SJSA1 (cell line): Measurements from ENCODE around the gene MDM1. TPM values are rescaled to one million over a fixed set of nuclear protein-coding genes. Genes with fewer than 3 reads are reported as not detected.

Source experiments
- DNase-seq, 2 experiments: peaks; one replicate each; pipeline ENCODE4 v3.0.0-alpha.2; 2015 to 2020; ENCODE audit warnings: low spot score in 2 of 2, low read depth in 1 of 2
- H3K27ac ChIP-seq: fragments of 250-450 bp; sonication (Bioruptor Pico); 2 replicates; pipeline ENCODE4 v1.5.1; 2020; ENCODE audit warnings: mild to moderate bottlenecking, moderate library complexity
- H3K27me3 ChIP-seq: fragments of 250-450 bp; sonication (Bioruptor Pico); replicated peaks from 2 replicates; pipeline ENCODE4 v1.5.1; 2020; ENCODE audit warnings: mild to moderate bottlenecking, moderate library complexity
- H3K36me3 ChIP-seq: fragments of 250-450 bp; sonication (Bioruptor Pico); 2 replicates; pipeline ENCODE4 v1.5.1; 2020; ENCODE audit warnings: mild to moderate bottlenecking
- H3K4me1 ChIP-seq: fragments of 250-450 bp; sonication (Bioruptor Pico); replicated peaks from 2 replicates; pipeline ENCODE4 v1.6.1; 2021; ENCODE audit warnings: mild to moderate bottlenecking
- H3K4me3 ChIP-seq: fragments of 250-450 bp; sonication (Bioruptor Pico); 2 replicates; pipeline ENCODE4 v1.5.1; 2020; ENCODE audit warnings: mild to moderate bottlenecking
- H3K9me3 ChIP-seq: fragments of 250-450 bp; sonication (Bioruptor Pico); replicated peaks from 2 replicates; pipeline ENCODE4 v1.5.1; 2020; ENCODE audit warnings: mild to moderate bottlenecking
- total RNA-seq: library from RNA; depleted of rRNA; stranded (reverse); fragments of >200 nt; shearing (Covaris generic); gene quantifications from 2 replicates; pipeline ENCODE4 v1.2.3, GENCODE V29; 2014

Gene MDM1
- total RNA-seq, 1 experiment from 2014 or later = 17.1 TPM

DNA sequence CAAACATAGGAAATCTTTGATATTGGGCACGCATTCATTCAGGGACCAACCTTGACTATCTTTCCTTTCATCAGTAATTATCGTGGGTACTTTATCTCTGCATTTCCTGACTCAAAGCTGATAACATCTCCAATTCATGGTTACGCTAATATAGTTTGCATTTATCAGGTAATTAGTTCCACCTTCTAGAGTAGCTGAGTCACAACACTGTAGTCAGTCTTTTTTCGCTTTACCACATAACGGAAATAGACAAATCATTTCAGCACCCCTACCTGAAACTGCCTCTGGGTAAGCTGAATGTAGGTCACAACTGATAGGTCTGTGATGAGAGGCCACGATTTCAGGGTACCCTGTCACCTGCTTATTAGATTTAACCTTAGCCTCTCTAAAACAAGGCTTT, 42.0 kb downstream of the MDM1 start:
- Histone ChIP-seq H3K4me3 (no peak overlapping the region), H3K36me3 (no peaks in the 10 kb centered on the region), H3K9me3 (no peaks in the 10 kb centered on the region; the same call in 1 of the 2 replicates), H3K27me3 (no peaks in the 10 kb centered on the region), H3K4me1 (no peaks in the 10 kb centered on the region), H3K27ac (no peak overlapping the region)
- DNase-seq = no peak

DNA sequence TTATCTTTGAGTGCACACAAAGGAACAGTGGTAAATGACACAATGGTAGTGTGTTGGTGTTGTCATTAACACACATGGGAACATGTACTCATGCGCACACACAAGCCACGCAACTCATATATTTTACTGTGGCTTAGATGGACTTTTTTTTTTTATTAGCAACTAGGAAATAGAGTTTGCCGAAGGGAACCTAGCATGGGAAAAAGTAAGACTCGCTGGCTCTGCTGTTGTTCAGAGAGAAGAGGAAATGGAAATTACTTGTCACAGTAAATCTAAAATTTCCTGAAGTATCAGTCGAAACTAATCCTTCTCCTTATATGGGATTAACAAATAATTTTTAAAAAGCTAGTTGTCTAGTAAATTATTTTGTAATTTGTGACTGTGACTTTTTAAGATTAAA, 45.1 kb downstream of the MDM1 start:
- H3K27ac ChIP-seq = no peak overlapping the region
- H3K36me3 ChIP-seq = no peaks in the 10 kb centered on the region
- H3K4me1 ChIP-seq = no peaks in the 10 kb centered on the region
- H3K9me3 ChIP-seq = no peaks in the 10 kb centered on the region; the same call in 1 of the 2 replicates
- no peak for DNase-seq
- no peaks in the 10 kb centered on the region for H3K27me3 ChIP-seq
- H3K4me3 ChIP-seq = no peak overlapping the region

- Histone ChIP-seq H3K27me3 (no peaks in the 10 kb centered on the region), H3K27ac (no peak overlapping the region), H3K4me1 (no peaks in the 10 kb centered on the region), H3K4me3 (no peak overlapping the region), H3K9me3 (no peaks in the 10 kb centered on the region; the same call in 1 of the 2 replicates), H3K36me3 (no peaks in the 10 kb centered on the region)
- DNase-seq = no peak
These were observed 45.8 kb downstream of the MDM1 start for GRCh38 chr12:68286396-68286795.

GRCh38 chr12:68285541-68285940, 46.6 kb downstream of the MDM1 start:
- no peak for DNase-seq
- Histone ChIP-seq H3K27ac (no peak overlapping the region), H3K9me3 (no peaks in the 10 kb centered on the region; the same call in 1 of the 2 replicates), H3K4me1 (no peaks in the 10 kb centered on the region), H3K4me3 (no peak overlapping the region), H3K27me3 (no peaks in the 10 kb centered on the region), H3K36me3 (no peaks in the 10 kb centered on the region)

- Histone ChIP-seq H3K4me1 (no peaks in the 10 kb centered on the region), H3K9me3 (no peaks in the 10 kb centered on the region; the same call in 1 of the 2 replicates), H3K27ac (no peak overlapping the region), H3K27me3 (no peaks in the 10 kb centered on the region), H3K36me3 (no peaks in the 10 kb centered on the region), H3K4me3 (no peak overlapping the region)
- DNase-seq = no peak
These were observed 50.7 kb downstream of the MDM1 start for GRCh38 chr12:68281322-68282077.

- Histone ChIP-seq H3K4me3 (no peak overlapping the region), H3K4me1 (no peaks in the 10 kb centered on the region), H3K36me3 (no peaks in the 10 kb centered on the region), H3K27ac (no peak overlapping the region), H3K27me3 (no peaks in the 10 kb centered on the region), H3K9me3 (no peaks in the 10 kb centered on the region; the same call in 1 of the 2 replicates)
- DNase-seq = no peak
These were observed 51.9 kb downstream of the MDM1 start for GRCh38 chr12:68280240-68280639.

DNA sequence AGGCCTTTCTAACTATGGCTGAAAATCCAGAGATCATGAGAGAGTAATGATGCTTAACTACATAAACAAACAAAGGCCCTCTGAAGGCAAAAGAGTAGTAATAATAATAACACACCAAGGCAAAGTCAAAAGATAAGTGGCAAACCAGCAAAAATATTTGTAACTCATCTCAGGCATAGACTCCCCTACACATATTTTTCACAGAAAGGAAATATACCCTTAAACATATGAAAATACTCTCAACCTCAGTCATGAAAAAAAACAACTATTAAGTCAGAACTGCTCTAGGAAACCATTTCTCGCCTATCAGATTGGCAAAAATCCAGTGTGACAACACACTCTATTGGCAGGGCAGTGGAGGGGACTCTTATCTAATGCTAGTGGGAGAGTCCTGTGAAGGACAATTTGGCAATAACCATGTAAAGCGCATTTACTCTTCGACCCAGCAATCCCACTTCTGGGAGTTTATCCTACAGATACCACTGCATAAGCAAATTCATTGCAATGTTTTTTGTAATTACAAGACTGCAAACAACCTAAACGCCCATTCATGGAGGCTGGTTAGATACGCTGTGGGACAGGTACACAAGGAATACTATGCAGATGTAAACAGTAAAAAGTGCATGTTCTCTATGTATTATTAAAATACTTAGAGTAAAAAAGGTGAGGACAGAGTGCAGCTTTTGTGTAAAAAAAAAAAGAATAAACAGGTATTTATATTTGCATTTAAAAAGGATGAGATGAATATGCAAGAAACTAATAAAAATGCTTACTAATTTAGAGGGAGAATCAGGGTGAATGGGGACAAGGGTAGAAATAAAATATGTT, 52.7 kb downstream of the MDM1 start:
- Histone ChIP-seq H3K4me3 (no peak overlapping the region), H3K9me3 (no peaks in the 10 kb centered on the region), H3K36me3 (no peaks in the 10 kb centered on the region), H3K4me1 (no peaks in the 10 kb centered on the region), H3K27ac (no peak overlapping the region), H3K27me3 (no peaks in the 10 kb centered on the region)
- DNase-seq = no peak

DNA sequence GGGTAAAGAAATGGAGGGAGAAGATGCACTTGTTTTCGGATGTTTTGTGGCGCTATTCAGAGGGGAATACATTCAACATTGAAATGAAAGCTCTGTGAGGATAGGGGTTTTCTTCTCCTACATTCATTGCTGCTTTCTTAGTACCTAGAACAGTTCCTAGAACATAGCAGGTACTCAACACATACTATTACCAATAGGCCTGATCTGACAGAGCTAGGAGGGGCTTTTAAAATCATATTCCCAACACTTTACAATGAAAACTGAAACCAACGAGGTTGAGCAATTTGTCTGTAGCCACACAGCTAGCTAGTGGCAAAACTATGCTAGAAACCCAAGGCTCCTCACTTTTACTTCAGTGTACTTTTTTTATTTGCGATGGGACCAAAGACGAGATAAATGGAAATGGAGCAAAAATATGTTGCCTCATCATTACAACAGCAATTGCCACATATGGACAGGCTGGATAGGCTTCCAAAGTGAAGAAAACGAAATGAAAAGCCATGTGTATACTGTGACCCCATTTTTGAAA, 55.7 kb downstream of the MDM1 start:
- Histone ChIP-seq H3K4me3 (no peak overlapping the region), H3K9me3 (no peaks in the 10 kb centered on the region), H3K27ac (no peak overlapping the region), H3K36me3 (no peaks in the 10 kb centered on the region), H3K4me1 (no peaks in the 10 kb centered on the region), H3K27me3 (no peaks in the 10 kb centered on the region)
- no peak for DNase-seq

- no peak for DNase-seq
- no peaks in the 10 kb centered on the region for H3K9me3 ChIP-seq
- H3K27me3 ChIP-seq = no peaks in the 10 kb centered on the region
- no peaks in the 10 kb centered on the region for H3K4me1 ChIP-seq
- H3K36me3 ChIP-seq = no peaks in the 10 kb centered on the region
- H3K27ac ChIP-seq = no peak overlapping the region
- no peak overlapping the region for H3K4me3 ChIP-seq
These were observed 59.4 kb downstream of the MDM1 start for GRCh38 chr12:68272732-68273131.

DNA sequence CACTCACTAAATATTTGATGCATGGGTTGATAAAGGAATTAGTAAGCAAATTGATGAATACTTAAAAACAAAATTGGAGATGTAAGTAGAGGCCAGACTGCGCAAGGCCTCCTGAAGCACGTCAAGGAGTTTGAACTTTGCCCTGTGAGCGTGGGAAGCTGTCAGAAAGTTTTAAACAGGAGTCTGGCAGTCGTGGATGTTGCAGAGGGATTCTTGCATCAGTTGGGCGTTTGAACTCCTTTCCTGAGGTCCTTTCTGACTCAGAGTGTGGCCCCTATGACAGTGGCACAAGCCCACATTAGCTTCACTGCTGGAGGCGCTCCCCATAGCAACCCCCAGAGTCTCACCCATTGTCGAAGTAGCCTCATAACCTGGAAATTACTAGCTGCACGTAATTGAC, 60.8 kb downstream of the MDM1 start:
- Histone ChIP-seq H3K9me3 (no peaks in the 10 kb centered on the region), H3K4me1 (no peaks in the 10 kb centered on the region), H3K27ac (no peak overlapping the region), H3K36me3 (no peaks in the 10 kb centered on the region), H3K27me3 (no peaks in the 10 kb centered on the region), H3K4me3 (no peak overlapping the region)
- DNase-seq = no peak

DNA sequence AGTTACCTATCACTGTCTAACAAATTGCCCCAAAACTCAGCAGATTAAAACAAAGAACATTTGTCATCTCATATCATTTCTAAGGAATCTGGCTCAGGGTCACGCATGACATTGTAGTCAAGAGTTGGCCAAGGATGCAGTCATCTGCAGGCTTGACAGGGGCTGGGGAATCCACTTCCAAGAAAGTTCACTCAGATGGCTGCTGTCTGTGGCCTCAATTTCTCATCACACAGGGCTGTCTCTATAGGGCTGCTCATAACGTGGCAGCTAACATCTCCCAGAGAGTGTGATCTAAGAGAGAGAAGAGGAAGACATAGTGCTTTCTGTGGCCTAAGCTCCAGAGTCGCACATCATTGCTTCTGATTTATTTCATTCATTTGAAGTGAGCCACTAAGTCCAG, 61.8 kb downstream of the MDM1 start:
- Histone ChIP-seq H3K27me3 (no peaks in the 10 kb centered on the region), H3K4me3 (no peak overlapping the region), H3K9me3 (no peaks in the 10 kb centered on the region), H3K36me3 (no peaks in the 10 kb centered on the region), H3K4me1 (no peaks in the 10 kb centered on the region), H3K27ac (no peak overlapping the region)
- no peak for DNase-seq

- H3K27ac ChIP-seq = no peak overlapping the region
- no peaks in the 10 kb centered on the region for H3K9me3 ChIP-seq
- H3K4me3 ChIP-seq = no peak overlapping the region
- H3K36me3 ChIP-seq = no peaks in the 10 kb centered on the region
- no peak for DNase-seq
- no peaks in the 10 kb centered on the region for H3K4me1 ChIP-seq
- H3K27me3 ChIP-seq = no peaks in the 10 kb centered on the region
These were observed 62.4 kb downstream of the MDM1 start for GRCh38 chr12:68269779-68270178.

DNA sequence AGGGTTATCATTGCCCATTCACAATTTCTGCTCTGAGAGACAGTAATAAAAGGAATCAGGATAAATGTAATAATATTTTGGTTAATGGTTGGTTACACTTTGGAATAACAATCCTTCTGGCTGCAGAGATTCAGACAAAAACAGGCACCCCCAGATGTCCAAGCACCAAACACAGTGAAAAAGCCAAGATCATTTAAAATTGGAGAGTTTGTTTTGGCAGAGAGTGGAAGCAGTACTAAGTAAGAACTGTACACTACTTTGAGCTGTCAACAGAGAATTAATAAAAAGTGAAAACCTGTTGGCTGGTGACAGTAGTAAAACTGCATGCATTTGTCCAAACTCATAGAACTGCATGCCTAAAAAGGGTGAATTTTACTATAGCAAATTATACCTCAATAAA, 63.2 kb downstream of the MDM1 start:
- DNase-seq = no peak
- no peaks in the 10 kb centered on the region for H3K9me3 ChIP-seq
- H3K4me3 ChIP-seq = no peak overlapping the region
- no peak overlapping the region for H3K27ac ChIP-seq
- H3K27me3 ChIP-seq = no peaks in the 10 kb centered on the region
- H3K36me3 ChIP-seq = no peaks in the 10 kb centered on the region
- H3K4me1 ChIP-seq = no peaks in the 10 kb centered on the region

- no peak overlapping the region for H3K27ac ChIP-seq
- no peaks in the 10 kb centered on the region for H3K36me3 ChIP-seq
- H3K27me3 ChIP-seq = no peaks in the 10 kb centered on the region
- DNase-seq = no peak
- H3K4me1 ChIP-seq = no peaks in the 10 kb centered on the region
- no peaks in the 10 kb centered on the region for H3K9me3 ChIP-seq
- H3K4me3 ChIP-seq = no peak overlapping the region
These were observed 64.2 kb downstream of the MDM1 start for GRCh38 chr12:68267892-68268396.
